IPS-15b (cell line): ENCODE data around the gene TP53TG3.
"Not testable (repeated sequence)": the region's sequence is repeated elsewhere in the genome, so short reads cannot be mapped to it uniquely, and the experiment has no call there.

ENCODE experiments used
- H3K27me3 ChIP-seq: one replicate; pipeline ENCODE4 v1.6.1; 2013; ENCODE audit warnings: low read length; ENCODE audit not compliant: control insufficient read depth, insufficient read depth
- H3K36me3 ChIP-seq: one replicate; pipeline ENCODE4 v1.6.1; 2013; ENCODE audit warnings: low read length; ENCODE audit not compliant: control insufficient read depth, insufficient read depth
- H3K4me1 ChIP-seq: one replicate; pipeline ENCODE4 v1.6.1; 2013; ENCODE audit warnings: mild to moderate bottlenecking, low read length; ENCODE audit not compliant: control insufficient read depth, insufficient read depth
- H3K4me3 ChIP-seq: one replicate; pipeline ENCODE4 v1.5.1; 2013; ENCODE audit warnings: low read depth, low read length
- H3K9ac ChIP-seq: one replicate; pipeline ENCODE4 v1.6.1; 2013; ENCODE audit warnings: low read depth, mild to moderate bottlenecking, low read length
- H3K9me3 ChIP-seq: one replicate; pipeline ENCODE4 v1.6.1; 2013; ENCODE audit warnings: mild to moderate bottlenecking, low read length; ENCODE audit not compliant: control insufficient read depth, insufficient read depth

Gene TP53TG3

GRCh38 chr16:32676065-32676464 is at the start of gene TP53TG3:
TSS of gene TP53TG3 (minus strand) at chr16:32676165. CDS start at chr16:32676097, 68 bp downstream.
- not testable (repeated sequence) for H3K9ac ChIP-seq, H3K9me3 ChIP-seq, H3K4me3 ChIP-seq, H3K27me3 ChIP-seq, H3K4me1 ChIP-seq, H3K36me3 ChIP-seq

- not testable (repeated sequence) for H3K4me1 ChIP-seq, H3K9ac ChIP-seq, H3K27me3 ChIP-seq, H3K36me3 ChIP-seq, H3K4me3 ChIP-seq, H3K9me3 ChIP-seq
Measured at GRCh38 chr16:32650876-32651275, 25.1 kb downstream of the TP53TG3 start.

GRCh38 chr16:32647562-32647961 is 28.4 kb downstream of the TP53TG3 start:
- not testable (repeated sequence) for H3K4me1 ChIP-seq, H3K27me3 ChIP-seq, H3K36me3 ChIP-seq, H3K4me3 ChIP-seq, H3K9me3 ChIP-seq, H3K9ac ChIP-seq

GRCh38 chr16:32646780-32647179 is 29.2 kb downstream of the TP53TG3 start:
- H3K36me3 ChIP-seq, H3K9ac ChIP-seq, H3K4me3 ChIP-seq, H3K9me3 ChIP-seq, H3K27me3 ChIP-seq, H3K4me1 ChIP-seq: not testable (repeated sequence)

- not testable (repeated sequence) for H3K4me1 ChIP-seq, H3K36me3 ChIP-seq, H3K9ac ChIP-seq, H3K9me3 ChIP-seq, H3K27me3 ChIP-seq, H3K4me3 ChIP-seq
Measured at GRCh38 chr16:32646177-32646576, 29.8 kb downstream of the TP53TG3 start.

GRCh38 chr16:32645278-32645908 is 30.6 kb downstream of the TP53TG3 start:
- not testable (repeated sequence) for H3K4me1 ChIP-seq, H3K9me3 ChIP-seq, H3K27me3 ChIP-seq, H3K36me3 ChIP-seq, H3K9ac ChIP-seq, H3K4me3 ChIP-seq

- not testable (repeated sequence) for H3K4me1 ChIP-seq, H3K27me3 ChIP-seq, H3K36me3 ChIP-seq, H3K9ac ChIP-seq, H3K4me3 ChIP-seq, H3K9me3 ChIP-seq
Measured at GRCh38 chr16:32644715-32645114, 31.2 kb downstream of the TP53TG3 start.

GRCh38 chr16:32637614-32638013 is 38.4 kb downstream of the TP53TG3 start:
- not testable (repeated sequence) for H3K4me3 ChIP-seq, H3K9ac ChIP-seq, H3K27me3 ChIP-seq, H3K4me1 ChIP-seq, H3K36me3 ChIP-seq, H3K9me3 ChIP-seq

GRCh38 chr16:32632096-32632495 is 43.9 kb downstream of the TP53TG3 start:
- H3K36me3 ChIP-seq, H3K9ac ChIP-seq, H3K27me3 ChIP-seq, H3K4me1 ChIP-seq, H3K4me3 ChIP-seq, H3K9me3 ChIP-seq: not testable (repeated sequence)
